GM12878 (cell line): ENCODE results near the gene USP35. TPM values are rescaled to one million over a fixed set of nuclear protein-coding genes. Genes with fewer than 3 reads are reported as not detected.

Experiments
- CREM ChIP-seq: IDR thresholded peaks from 2 replicates; pipeline ENCODE4 v1.6.1; 2014; ENCODE audit warnings: antibody characterized with exemption, low read depth
- CUX1 ChIP-seq: IDR thresholded peaks from 2 replicates; pipeline ENCODE4 v1.6.1; 2012; ENCODE audit warnings: improper control_type of control experiment, low read depth, low read length; ENCODE audit not compliant: insufficient replicate concordance
- E2F8 ChIP-seq: fragments of 450-650 bp; IDR thresholded peaks from 2 replicates; pipeline ENCODE4 v1.6.1; 2018; ENCODE audit warnings: mild to moderate bottlenecking, low read depth, moderate library complexity; ENCODE audit not compliant: partially characterized antibody
- FOS ChIP-seq: IDR thresholded peaks from 3 replicates; pipeline ENCODE4 v1.6.1; 2011; ENCODE audit warnings: borderline replicate concordance; ENCODE audit not compliant: insufficient read length; ENCODE audit errors: extremely low read depth
- FOXK2 ChIP-seq: fragments of 450-650 bp; IDR thresholded peaks from 2 replicates; pipeline ENCODE4 v1.6.1; 2017; ENCODE audit warnings: mild to moderate bottlenecking, moderate library complexity
- IRF4 ChIP-seq: IDR thresholded peaks from 2 replicates; pipeline ENCODE4 v1.6.1; 2011; ENCODE audit warnings: low read depth, low read length
- NFYA ChIP-seq: IDR thresholded peaks from 2 replicates; pipeline ENCODE4 v1.6.1; 2011; ENCODE audit warnings: low read depth, mild to moderate bottlenecking, low read length, improper control_type of control experiment, borderline replicate concordance
- PKNOX1 ChIP-seq: fragments of 450-650 bp; IDR thresholded peaks from 2 replicates; pipeline ENCODE4 v1.6.1; 2016; ENCODE audit warnings: mild to moderate bottlenecking
- PML ChIP-seq: IDR thresholded peaks from 2 replicates; pipeline ENCODE4 v1.6.1; 2012; ENCODE audit warnings: low read length, inconsistent platforms
- PRDM15 ChIP-seq: fragments of 450-650 bp; formaldehyde crosslinking; IDR thresholded peaks from 2 replicates; pipeline ENCODE4 v1.4.0; 2020; ENCODE audit warnings: mild to moderate bottlenecking, moderate library complexity
- SIX5 ChIP-seq: IDR thresholded peaks from 2 replicates; pipeline ENCODE4 v1.6.1; 2011; ENCODE audit warnings: mild to moderate bottlenecking, low read depth, low read length, moderate library complexity; ENCODE audit not compliant: severe bottlenecking
- SREBF1 ChIP-seq: IDR thresholded peaks from 2 replicates; pipeline ENCODE4 v1.6.1; 2012; ENCODE audit warnings: mild to moderate bottlenecking, low read length
- STAT3 ChIP-seq: IDR thresholded peaks from 2 replicates; pipeline ENCODE4 v1.6.1; 2011; ENCODE audit warnings: low read depth, low read length, improper control_type of control experiment
- SUPT20H ChIP-seq: IDR thresholded peaks from 2 replicates; pipeline ENCODE4 v1.6.1; 2011; ENCODE audit warnings: low read depth, mild to moderate bottlenecking, low read length, moderate library complexity, borderline replicate concordance; ENCODE audit not compliant: control insufficient read depth
- ZSCAN29 ChIP-seq: fragments of 450-650 bp; IDR thresholded peaks from 2 replicates; pipeline ENCODE4 v1.6.1; 2017; ENCODE audit warnings: mild to moderate bottlenecking, moderate library complexity
- polyA plus RNA-seq, 11 experiments: library from polyadenylated mRNA; depleted of rRNA in 4 of 11; unstranded in 6 of 11; stranded (reverse) in 5 of 11; fragments of >200 nt; fragmentation: Nextera tagmentation in 4 of 11; fragmentation: Illumina TruSeq in 1 of 11; extraction: Ambion mirVana in 4 of 11; extraction: Trizol in 1 of 11; gene quantifications; 1 replicate in 1 of 11; 2 replicates in 10 of 11; pipeline versions ENCODE4 v1.2.1 to v1.2.3, GENCODE V29; 2011 to 2016; ENCODE audit warnings: inconsistent platforms in 2 of 11, missing spikeins in 2 of 11, low read depth in 1 of 11
- total RNA-seq, 4 experiments: library from RNA; depleted of rRNA in 3 of 4; stranded (reverse); fragments of >200 nt in 3 of 4; fragmentation: Illumina TruSeq in 1 of 4; extraction: Trizol in 1 of 4; gene quantifications; 2 replicates each; pipeline versions ENCODE4 v1.2.1 to v1.2.3, GENCODE V29; 2013 to 2021

Gene USP35
- total and polyA plus RNA-seq, 10 of the 15 experiments (the other 5 are each of a cell fraction or from before 2014, with no cell fraction given) = 0.13 to 6.4 (median 3.1) TPM; not detected in 1

GRCh38 chr11:78188286-78189173 lies at the start of gene USP35, which contains the start of gene KCTD21 (continued):
- TF ChIP-seq CREM (peak; percentile 78), FOXK2 (no peak), NFYA (no peak), PML (no peak), SUPT20H (no peak), E2F8 (no peak), ZSCAN29 (no peak), SIX5 (peak; percentile 93), PRDM15 (CRISPR knock-in tag) (no peak), PKNOX1 (peak; percentile 76), STAT3 (no peak), CUX1 (no peak), FOS (no peak), IRF4 (0 out of 2 replicates have a peak, but pooled peaks have one; percentile 12), SREBF1 (peak; percentile 76)
